Ishikawa (cell line): ENCODE data around the gene KCNC3.

Source experiments
- RAD21 ChIP-seq: IDR thresholded peaks from 2 replicates; pipeline ENCODE4 v1.6.1; 2012; ENCODE audit warnings: low read depth
- REST ChIP-seq: IDR thresholded peaks from 2 replicates; pipeline ENCODE4 v1.6.1; 2012; ENCODE audit warnings: low read depth, mild to moderate bottlenecking
- TCF12 ChIP-seq: IDR thresholded peaks from 2 replicates; pipeline ENCODE4 v1.6.1; 2012; ENCODE audit warnings: low read depth
- YY1 ChIP-seq: IDR thresholded peaks from 2 replicates; pipeline ENCODE4 v1.6.1; 2012; ENCODE audit warnings: low read depth

- TF ChIP-seq YY1, result no peak
- TF ChIP-seq RAD21, result no peak
- no peak for TF ChIP-seq TCF12
- TF ChIP-seq REST, result no peak
Observed at GRCh38 chr19:50359328-50359818, 30.2 kb upstream of the KCNC3 start.
